NCI-H524 treated with DMSO at 0.1 percent for 48 hours (cell line): ENCODE data around the gene HECTD1.
"Not testable (repeated sequence)": the region's sequence is repeated elsewhere in the genome, so short reads cannot be mapped to it uniquely, and the experiment has no call there.

Experiments used
- DNase-seq: peaks from one replicate; lab custom pipeline; 2025; lab: John Stamatoyannopoulos, UW

HECTD1 gene

DNA sequence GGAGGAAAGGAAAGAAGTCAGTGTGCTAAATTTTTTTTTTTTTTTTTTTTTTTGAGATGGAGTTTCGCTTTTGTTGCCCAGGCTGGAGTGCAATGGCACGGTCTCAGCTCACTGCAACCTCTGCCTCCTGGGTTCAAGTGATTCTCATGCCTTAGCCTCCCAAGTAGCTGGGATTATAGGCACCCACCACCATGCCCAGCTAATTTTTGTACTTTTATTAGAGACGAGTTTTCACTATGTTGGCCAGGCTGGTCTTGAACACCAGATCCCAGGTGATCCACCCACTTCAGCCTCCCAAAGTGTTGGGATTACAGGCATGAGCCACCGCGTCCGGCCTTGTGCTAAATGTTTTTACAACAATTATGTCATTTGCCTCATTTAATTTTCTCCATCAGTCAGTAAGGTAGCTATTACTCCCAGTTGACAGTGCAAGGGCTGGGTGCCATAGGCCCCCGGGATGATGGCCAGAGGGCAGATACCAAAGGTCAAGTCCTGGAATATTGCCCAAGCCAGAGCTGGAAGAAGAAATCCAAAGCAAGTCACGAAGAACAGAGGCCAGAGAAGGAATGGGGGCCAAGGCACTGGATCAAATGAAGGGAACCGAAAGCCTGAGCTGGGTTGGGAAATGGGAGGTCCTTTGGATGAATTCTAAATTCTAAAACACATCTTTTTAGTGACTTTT lies 154.5 kb downstream of the HECTD1 start:
- not testable (repeated sequence) for DNase-seq

DNA sequence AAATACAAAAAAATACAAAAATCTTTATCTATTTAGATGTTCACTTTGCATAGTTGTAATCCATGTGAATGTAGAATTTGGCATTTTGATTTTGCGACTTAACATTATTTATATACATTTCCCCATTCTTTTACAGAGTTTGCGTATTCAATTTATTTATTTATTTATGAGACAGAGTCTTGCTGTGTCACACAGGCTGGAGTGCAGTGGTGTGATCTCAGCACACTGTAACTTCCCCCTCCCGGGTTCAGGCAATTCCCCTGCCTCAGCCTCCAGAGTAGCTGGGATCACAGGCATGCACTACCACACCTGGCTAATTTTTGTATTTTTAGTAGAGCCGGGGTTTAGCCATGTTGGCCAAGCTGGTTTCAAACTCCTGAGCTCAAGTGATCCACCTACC lies 156.1 kb downstream of the HECTD1 start:
- DNase-seq = no peak

DNA sequence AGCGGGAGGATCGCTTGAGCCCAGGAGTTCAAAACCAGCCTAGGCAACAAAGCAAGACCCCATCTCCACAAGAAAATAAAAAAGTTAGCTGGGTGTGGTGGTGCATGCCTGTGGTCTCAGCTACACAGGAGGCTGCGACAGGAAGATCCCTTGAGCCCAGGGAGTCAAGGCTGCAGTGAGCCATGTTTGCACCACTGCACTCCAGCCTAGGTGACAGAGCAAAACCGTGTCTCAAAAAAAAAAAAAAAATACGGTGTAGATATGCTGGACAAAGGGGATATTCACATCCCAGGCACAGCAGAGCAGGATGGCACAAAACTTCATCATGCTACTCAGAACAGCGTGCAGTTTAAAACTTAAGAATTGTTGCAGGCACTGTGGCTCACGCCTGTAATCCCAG lies 156.6 kb downstream of the HECTD1 start:
- DNase-seq = no peak
